Panc1 (cell line): ENCODE measurements around the gene BANF2.

Source experiments
- CTCF ChIP-seq: fragments of 450-650 bp; IDR thresholded peaks from 2 replicates; pipeline ENCODE4 v1.5.1; 2017; ENCODE audit warnings: mild to moderate bottlenecking
- POLR2AphosphoS5 ChIP-seq: IDR thresholded peaks from 2 replicates; pipeline ENCODE4 v1.6.1; 2012; ENCODE audit warnings: mild to moderate bottlenecking, low read depth, low read length, moderate library complexity
- SIN3A ChIP-seq: IDR thresholded peaks from 2 replicates; pipeline ENCODE4 v1.6.1; 2012; ENCODE audit warnings: low read depth, mild to moderate bottlenecking, low read length, moderate library complexity, borderline replicate concordance; ENCODE audit not compliant: insufficient read depth
- TCF7L2 ChIP-seq: IDR thresholded peaks from 2 replicates; pipeline ENCODE4 v1.6.1; 2011; ENCODE audit warnings: mild to moderate bottlenecking, low read depth, low read length, inconsistent platforms
- TF ChIP-seq, protein P1 (sequence below), 2 experiments: IDR thresholded peaks; 2 replicates each; pipeline ENCODE4 v1.6.1; 2011 to 2012; ENCODE audit warnings: low read depth in 2 of 2, control low read depth in 1 of 2, low read length in 1 of 2, mild to moderate bottlenecking in 1 of 2, moderate library complexity in 1 of 2; ENCODE audit not compliant: insufficient read depth in 1 of 2

DNA sequence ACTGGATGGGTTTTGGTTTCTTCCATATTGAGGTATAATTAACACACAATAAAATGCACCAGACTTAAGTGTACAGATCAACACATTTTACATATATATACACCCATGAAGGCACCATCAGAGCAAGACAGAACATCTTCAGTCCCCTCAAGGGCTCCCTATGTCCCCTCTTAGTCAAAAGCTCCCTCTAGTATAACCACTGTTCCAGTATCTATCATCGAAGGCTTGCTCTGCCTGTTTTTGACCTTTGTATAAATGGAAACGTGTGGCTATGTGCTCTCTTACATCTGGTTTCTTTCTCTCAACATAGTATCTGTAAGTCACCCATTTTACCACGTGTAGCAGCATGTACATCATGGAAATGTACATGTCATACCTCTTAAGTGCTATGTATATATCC, 66.5 kb downstream of the BANF2 start:
- TF ChIP-seq CTCF (no peak), SIN3A (no peak), TCF7L2 (no peak), POLR2AphosphoS5 (no peak)
- TF ChIP-seq, protein P1, sequence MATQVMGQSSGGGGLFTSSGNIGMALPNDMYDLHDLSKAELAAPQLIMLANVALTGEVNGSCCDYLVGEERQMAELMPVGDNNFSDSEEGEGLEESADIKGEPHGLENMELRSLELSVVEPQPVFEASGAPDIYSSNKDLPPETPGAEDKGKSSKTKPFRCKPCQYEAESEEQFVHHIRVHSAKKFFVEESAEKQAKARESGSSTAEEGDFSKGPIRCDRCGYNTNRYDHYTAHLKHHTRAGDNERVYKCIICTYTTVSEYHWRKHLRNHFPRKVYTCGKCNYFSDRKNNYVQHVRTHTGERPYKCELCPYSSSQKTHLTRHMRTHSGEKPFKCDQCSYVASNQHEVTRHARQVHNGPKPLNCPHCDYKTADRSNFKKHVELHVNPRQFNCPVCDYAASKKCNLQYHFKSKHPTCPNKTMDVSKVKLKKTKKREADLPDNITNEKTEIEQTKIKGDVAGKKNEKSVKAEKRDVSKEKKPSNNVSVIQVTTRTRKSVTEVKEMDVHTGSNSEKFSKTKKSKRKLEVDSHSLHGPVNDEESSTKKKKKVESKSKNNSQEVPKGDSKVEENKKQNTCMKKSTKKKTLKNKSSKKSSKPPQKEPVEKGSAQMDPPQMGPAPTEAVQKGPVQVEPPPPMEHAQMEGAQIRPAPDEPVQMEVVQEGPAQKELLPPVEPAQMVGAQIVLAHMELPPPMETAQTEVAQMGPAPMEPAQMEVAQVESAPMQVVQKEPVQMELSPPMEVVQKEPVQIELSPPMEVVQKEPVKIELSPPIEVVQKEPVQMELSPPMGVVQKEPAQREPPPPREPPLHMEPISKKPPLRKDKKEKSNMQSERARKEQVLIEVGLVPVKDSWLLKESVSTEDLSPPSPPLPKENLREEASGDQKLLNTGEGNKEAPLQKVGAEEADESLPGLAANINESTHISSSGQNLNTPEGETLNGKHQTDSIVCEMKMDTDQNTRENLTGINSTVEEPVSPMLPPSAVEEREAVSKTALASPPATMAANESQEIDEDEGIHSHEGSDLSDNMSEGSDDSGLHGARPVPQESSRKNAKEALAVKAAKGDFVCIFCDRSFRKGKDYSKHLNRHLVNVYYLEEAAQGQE (IDR thresholded peaks at IDR 0.05; ENCODE audit: insufficient read depth in 1 of 2, low read depth in 2 of 2, low read length in 1 of 2) = no peak
